DMS79 treated with DMSO at 0.1 percent for 48 hours (cell line): ENCODE results near the gene SEMA3D.

Experiments
- DNase-seq: peaks from one replicate; lab custom pipeline; 2025; lab: John Stamatoyannopoulos, UW

The SEMA3D gene

DNA sequence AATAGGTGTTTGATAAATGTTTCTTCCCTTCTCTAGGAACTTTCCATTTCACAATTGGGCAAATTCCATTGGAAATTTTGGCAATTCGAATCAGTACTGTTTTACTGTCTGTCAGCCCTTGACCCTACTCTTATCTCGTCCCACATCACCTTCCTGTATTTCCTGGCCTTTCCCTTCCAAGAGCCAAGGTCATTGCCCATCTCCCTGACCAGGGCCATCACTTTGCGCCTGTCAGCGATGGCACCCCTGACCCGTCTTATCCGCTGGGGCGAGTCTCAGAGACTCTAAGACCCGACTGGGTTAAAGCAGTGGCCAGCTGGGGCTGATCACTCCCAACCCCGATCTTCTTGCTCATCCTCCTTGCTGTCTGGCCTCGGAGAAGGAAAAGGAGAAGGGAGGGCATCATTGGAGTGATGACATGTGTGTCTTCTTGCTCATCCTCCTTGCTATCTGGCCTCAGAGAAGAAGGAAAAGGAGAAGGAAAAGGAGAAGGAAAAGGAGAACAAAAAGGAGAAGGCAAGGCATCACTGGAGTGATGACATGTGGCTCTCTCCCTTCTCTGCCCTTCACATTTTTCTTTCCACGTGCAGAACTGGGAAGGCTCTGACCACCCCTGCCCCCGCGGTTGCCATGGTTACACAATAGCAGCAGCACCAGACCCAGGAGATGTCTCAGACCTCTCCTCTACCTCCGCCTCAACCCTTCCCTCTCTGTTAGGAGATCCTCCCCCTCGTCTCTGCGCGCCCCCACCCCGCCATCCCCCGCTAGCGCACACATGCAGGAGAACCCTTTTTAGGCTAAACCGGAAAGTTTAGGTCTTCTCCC is 2.0 kb downstream of the SEMA3D start:
- DNase-seq, result peak; percentile 33

DNA sequence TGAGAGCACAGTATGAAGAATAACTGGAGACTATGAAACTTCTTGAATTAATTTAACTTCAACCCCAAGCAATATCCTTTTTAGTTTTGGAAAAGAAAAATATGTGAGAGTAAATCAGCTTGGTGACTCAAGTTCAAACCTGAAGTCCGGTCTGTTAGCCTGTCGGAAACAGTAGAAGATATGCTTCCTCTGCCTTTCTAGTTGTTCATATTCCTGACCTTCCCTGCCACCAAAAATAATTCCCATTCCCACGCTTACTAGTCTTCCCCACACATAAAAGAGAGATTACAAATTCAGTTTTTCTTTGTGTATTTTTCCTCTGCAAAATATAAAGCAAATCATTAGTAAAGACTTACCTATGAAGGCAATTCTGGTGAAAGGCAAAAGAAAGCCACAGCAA is 3.6 kb downstream of the SEMA3D start:
- no peak for DNase-seq

DNA sequence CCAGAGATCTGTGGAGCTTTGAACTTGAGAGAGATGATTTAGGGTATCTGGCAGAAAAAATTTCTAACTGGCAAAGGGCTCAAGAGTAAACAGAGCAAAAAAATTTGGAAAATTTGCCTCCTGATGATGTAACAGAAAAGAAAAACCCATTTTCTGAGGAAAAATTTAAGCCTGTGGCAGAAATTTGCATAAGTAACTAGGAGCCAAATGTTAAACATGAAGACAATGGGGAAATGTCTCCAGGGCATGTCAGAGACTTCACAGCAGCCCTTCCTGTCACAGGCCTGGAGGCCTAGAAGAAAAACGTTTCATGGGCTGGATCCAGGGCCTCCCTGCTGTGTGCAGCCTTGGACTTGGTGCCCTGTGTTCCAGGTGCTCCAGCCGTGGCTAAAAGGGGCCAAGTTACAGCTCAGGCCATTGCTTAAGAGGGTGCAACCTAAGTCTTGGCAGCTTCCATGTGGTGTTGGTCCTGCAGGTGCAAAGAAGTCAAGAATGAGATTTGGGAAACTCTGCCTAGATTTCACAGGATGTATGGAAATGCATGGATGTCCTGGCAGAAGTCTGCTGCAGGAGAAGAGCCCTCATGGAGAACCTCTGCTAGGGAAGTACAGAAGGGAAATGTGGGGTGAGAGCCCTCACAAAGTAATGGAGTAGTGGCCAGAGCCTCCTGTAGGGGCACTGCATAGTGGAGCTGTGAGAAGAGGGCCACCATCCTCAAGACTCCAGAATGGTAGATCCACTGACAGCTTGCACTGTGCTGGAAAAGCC is 8.1 kb downstream of the SEMA3D start:
- no peak for DNase-seq

DNA sequence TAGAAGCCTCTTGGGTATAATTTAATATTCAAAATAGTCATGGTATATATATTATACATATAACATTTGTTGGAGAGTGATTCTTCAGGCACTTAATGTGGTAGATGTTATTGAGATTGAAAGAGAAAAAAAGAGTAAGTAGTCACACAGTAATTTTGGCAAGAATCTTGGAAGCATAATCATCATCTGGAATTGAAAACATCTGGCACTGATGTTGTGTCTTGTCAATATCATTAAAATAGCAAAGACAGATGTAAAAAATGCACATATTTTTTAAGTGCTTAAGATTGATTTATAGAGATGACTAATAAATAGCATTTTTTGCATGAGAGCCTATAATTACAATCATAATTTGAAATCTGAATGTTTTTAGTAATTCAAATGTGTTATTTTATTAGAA is 9.5 kb downstream of the SEMA3D start:
- DNase-seq, result no peak

- no peak for DNase-seq
Observed at GRCh38 chr7:85176197-85176596, 10.7 kb downstream of the SEMA3D start.

- DNase-seq, result no peak
Observed at GRCh38 chr7:85175217-85175616, 11.6 kb downstream of the SEMA3D start.

DNA sequence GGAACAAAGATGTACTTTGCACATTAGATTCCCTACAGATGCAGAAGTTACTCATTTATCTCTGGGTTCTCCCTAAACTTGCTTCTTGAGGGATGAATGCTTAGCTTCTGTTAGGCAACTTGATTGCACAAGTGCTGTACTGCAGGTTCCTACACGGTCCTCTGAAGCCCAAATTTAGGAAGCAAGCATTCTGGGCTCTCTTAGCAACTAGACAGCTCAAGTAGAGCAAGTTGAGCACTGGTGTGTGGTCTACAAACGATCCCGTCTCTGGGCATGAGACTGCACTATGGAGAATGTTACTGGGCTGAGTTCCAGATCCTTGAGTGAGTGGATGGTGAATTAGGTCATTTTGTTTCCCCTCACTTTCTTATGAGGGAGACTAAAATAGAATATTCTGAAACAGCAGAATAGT is 14.3 kb downstream of the SEMA3D start:
- DNase-seq, result no peak

DNA sequence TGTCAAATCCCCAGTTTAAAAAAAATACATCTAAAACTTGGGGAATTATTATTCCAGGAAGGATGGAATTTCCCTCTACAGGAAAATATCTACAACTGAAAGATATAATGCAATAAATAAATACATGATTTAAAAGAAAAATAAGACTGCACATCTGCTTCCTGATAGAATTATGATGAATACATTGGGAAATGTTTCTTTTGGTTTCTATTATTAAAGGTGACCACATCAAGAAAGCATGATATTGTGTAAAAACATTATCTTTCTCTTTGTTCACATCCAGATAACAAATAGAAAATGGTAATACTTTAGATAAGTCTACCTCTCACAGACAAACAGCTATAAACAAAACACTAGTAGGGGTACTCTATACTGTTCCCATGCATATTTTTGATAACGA is 19.2 kb downstream of the SEMA3D start:
- no peak for DNase-seq

DNA sequence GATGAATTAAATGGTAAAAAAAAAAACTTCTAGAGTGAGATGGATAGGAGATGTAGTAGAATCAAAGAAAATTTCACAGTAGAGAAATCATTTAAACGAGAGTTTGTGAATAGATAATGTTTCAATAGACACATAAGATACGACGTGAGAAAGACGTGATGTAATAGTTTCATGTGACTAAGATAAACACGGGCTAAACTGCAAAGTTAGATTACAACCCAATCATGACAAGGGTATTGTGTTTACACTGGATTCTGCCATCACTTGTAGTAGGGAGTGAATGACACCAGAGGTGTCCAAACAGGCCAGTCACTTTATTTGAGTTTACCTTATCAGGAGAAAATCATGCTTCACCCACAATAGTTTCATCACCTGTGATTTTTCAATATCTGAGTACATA is 21.6 kb downstream of the SEMA3D start:
- DNase-seq, result no peak

DNA sequence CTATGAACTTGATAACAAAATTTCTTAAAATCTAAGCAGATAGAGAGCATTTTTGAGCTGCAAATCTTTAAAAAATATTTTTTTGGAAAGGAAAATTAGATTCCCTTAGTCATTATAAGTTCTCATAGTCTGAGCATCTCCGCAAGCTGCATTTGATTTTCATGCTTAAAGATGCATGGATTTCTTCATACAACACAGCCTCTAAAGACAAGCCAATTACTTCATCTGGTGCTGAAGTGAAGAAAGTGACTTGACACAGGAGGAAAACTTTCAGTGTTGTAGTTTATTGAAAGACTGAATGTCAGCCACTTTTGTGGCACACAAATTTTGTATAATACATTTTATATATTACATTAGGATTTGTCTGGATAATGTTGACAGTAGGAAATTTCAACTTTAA is 22.5 kb downstream of the SEMA3D start:
- no peak for DNase-seq

GRCh38 chr7:85162721-85163120 is 24.1 kb downstream of the SEMA3D start:
- no peak for DNase-seq

DNA sequence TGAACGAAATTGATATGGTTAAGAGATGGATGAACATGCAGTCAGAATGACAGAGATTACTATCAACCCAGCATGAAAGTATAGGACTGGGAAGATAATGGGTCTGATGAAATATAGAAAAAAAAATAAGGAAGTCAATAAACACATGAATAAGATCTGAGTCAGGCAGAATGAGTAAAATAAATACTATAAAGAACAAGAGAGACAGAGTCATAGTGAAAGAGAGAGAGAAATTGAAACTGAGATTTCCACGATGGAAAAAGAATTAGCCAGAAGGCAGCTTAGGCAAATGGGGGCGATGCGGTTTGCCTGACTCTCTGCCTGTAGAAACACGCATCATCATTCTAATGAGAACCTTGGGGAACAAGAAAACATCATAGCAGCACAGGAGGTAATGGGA is 26.6 kb downstream of the SEMA3D start:
- no peak for DNase-seq

GRCh38 chr7:85159003-85159402 is 27.9 kb downstream of the SEMA3D start:
- DNase-seq, result no peak

GRCh38 chr7:85156661-85157208 is 30.1 kb downstream of the SEMA3D start:
- DNase-seq, result no peak

DNA sequence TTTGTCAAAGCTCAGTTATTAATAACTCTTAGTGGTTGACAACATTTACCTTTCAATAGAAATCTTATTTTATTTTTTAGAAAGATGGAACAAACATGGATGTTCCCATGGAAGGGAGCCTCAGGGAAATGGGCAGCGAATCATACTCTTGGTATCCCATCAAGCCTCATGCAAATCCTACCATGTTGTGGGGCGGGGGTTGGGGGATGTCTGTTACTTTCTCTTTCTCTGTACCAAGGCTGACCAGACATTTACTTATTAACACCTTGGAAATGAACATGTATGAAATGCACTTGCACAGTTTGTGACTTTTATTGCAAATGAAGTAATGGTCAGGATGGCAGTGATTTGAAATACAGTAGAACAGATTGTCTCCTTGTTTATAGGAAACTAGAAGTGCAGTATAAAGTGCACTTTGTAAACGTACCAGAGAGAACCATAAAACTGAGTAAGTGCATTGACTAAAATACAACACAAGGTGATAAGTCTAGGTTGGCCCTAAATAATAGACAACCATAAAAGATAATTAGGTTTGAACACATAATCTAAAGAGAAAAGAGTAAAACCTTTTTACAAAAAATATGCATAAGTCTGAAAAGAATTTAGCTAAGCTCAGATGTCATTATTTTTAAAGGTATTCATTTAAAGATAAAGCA is 32.4 kb downstream of the SEMA3D start:
- no peak for DNase-seq

DNA sequence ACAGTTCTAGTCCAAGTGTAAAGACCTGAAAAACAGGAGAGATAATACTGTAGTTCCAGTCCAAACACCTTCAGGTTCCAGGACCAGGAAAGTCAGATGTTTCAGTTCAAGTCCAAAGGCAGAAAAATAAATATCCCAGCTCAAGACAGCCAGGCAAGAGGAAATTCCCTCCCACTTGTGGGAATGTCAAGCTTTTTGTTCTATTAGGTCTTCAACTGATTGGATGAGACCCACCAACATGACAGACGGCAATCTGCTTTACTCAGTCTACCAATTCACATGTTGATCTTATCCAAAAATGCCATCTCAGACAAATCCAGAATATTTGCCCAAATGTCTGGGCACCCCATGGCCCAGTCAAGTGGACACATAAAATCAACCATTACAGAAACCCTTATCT is 33.1 kb downstream of the SEMA3D start:
- DNase-seq, result no peak

- DNase-seq, result no peak
Observed at GRCh38 chr7:85150624-85151023, 36.2 kb downstream of the SEMA3D start.

DNA sequence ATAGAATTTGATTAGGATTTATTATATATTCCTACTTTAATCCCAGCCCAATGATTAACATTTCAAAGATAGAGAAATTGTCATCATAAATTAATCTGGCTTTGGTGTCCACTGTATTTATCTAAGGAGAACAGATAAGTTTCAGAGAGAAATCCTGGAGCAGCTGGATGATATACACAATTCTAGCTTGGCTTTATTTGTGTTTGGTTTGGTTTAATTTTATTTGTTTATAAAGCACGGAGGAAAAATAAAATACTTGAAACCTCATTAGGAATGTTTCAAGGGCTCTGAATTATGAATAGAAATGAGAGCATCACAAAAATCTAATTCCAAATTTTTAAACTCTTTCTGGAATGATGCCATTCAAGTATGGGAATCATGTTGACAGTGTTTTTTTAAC is 42.1 kb downstream of the SEMA3D start:
- no peak for DNase-seq

DNA sequence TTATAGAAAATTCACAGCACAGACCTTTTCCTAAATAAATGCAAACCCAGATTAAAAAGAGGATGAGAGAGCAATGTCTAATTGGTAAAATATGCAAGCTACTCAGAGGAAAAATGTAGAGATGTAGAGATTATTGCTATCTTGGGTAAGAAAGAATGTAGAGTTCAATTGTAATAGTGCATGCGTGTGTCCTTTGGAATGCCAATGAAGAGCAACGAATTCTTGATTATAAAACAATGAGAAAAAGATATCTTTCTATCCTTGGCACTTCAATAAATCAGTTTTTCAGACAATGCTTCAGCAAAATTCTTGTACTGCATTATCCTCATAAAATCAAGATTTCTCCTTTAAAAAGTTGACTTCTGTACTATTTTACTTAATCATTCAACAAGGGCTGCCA is 50.9 kb downstream of the SEMA3D start:
- DNase-seq, result no peak

DNA sequence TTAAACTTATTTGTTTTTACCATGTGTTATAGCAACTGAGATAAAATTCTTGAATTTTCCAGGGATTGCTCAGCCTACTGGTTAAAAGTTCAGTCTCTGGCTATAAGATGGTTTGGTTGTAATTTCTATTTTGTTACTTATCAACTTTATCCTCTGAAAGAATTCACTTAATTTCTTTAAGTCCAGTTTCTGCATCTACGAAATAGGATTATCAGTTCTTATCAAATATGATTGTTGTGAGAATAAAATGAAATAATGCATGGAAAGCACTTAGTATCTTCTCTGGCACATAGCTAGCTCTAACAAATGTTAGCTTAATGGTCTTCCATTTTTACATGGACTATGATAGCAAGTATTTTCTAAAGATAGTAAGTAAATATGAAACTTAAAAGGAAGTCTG is 53.3 kb downstream of the SEMA3D start:
- no peak for DNase-seq

DNA sequence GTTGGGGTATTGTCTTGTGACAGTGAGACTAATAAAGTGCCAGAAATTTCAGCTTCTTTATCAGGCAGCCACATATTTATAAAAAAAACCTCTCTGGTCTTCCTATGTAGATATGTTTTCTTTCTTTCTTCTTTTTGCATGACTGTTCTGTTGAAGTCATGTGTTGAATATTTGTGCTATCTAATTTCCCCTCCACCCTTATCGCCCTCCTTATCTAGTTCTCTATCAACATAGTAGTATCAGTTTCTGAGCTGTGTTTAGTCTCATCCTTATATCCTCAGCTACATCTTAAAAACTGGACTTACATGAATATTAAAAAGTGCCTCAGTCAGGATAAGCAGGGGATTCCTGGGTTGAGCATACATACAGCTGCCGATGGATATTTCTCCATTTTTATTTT is 53.9 kb downstream of the SEMA3D start:
- DNase-seq, result no peak

DNA sequence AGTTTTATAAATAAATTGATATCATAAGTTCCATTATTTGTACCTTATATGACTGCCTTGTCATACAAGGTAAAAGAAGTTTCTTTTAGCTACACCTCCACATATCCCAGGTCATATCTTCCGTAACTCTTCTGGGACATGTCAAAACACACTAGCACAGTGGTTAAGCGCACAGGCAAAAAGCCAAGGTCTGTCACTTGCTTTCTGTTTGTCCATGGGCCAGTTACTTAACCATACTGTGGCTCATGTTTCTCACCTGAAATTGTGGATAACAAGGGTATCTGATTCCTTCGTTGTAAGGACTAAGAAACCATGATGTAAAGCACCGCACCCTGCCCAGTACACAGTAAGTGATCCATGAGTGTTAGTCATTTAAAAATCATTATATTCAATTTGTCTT is 56.2 kb downstream of the SEMA3D start:
- no peak for DNase-seq

DNA sequence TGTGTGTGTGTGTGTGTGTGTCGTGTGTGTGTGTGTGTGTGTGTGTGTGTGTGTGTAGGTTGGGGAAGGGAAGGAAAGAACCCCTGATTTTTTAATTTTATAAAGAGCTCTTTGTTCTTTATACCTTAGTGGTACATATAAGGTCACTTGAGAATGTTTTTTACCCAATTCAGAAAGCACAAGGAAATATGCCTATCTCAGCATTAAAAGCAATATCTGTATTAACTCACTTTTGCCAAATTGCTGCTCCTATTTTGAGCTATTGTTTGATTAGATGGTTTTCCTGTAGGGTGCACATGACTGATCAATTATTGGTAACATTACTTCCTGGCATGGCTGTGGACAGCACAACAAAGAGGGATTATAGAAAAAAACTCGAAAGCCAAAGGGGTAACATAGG is 60.5 kb downstream of the SEMA3D start:
- no peak for DNase-seq
